ENCODE data around the gene CYBRD1. TPM values are rescaled to one million over a fixed set of nuclear protein-coding genes. Genes with fewer than 3 reads are reported as not detected.

Gene CYBRD1
- total and polyA plus RNA-seq, 10 of the 15 experiments (the other 5 are each of a cell fraction or from before 2014, with no cell fraction given): 10.8 to 51.9 (median 29.6) TPM

- no peak for FAIRE-seq
Measured at GRCh38 chr2:171583566-171583965, 61.3 kb downstream of the CYBRD1 start.

More at GRCh38 chr2:171583566-171583965, 61.3 kb downstream of the CYBRD1 start:
- ChIA-PET CTCF (no interaction called here), SMC1A (ENCODE audit: uncharacterized antibody, unreplicated experiment) (no interaction called here), RAD21 (ENCODE audit: unreplicated experiment) (no interaction called here), POLR2A (no interaction called here)
- H3K4me2 ChIP-seq (ENCODE audit: control insufficient read depth, insufficient read depth): no peak overlapping the region
- intact Hi-C loops (cut with micrococcal nuclease; ENCODE audit: unreplicated experiment): no loop called here
- H3K27ac ChIP-seq (ENCODE audit: control insufficient read depth, insufficient read depth): no peak overlapping the region
- no peak overlapping the region for H3K4me3 ChIP-seq
- no peak for TF ChIP-seq SREBF2 (IDR thresholded peaks at IDR 0.05; ENCODE audit: low read length)
- no peak for TF ChIP-seq ETV6 (conservative IDR thresholded peaks at IDR 0.05 in 1 of 2, IDR thresholded peaks at IDR 0.05 in 1 of 2; ENCODE audit: borderline replicate concordance in 1 of 2, low read depth in 1 of 2)
- no peak for TF ChIP-seq NFXL1 (IDR thresholded peaks at IDR 0.05; ENCODE audit: borderline replicate concordance)
- no peak for TF ChIP-seq ZBTB4 (CRISPR knock-in tag; IDR thresholded peaks at IDR 0.05)
- no peak for TF ChIP-seq PRDM15 (CRISPR knock-in tag; IDR thresholded peaks at IDR 0.05)
- no peak for TF ChIP-seq PBX3 (IDR thresholded peaks at IDR 0.05; ENCODE audit: insufficient replicate concordance, low read depth, low read length)
- no peak for TF ChIP-seq ZNF592 (IDR thresholded peaks at IDR 0.05)
- TF ChIP-seq HDGF (IDR thresholded peaks at IDR 0.05): no peak
- no peak for TF ChIP-seq CBX3 (IDR thresholded peaks at IDR 0.05; ENCODE audit: borderline replicate concordance, low read depth)
- TF ChIP-seq HDAC2 (IDR thresholded peaks at IDR 0.05): no peak
- TF ChIP-seq PAX8 (IDR thresholded peaks at IDR 0.05): no peak
- no peaks in the 10 kb centered on the region for H3K9me3 ChIP-seq (replicated peaks; ENCODE audit: control insufficient read depth, insufficient read depth, low read length)
- H3K27me3 ChIP-seq (replicated peaks in 1 of 2; ENCODE audit: control insufficient read depth in 2 of 2, insufficient read depth in 2 of 2, low read length in 1 of 2): no peaks in the 10 kb centered on the region; a peak in 1 of 4 replicates
- no peaks in the 10 kb centered on the region for H3K79me2 ChIP-seq (ENCODE audit: control insufficient read depth, insufficient read depth, low read length)
- WGBS (ENCODE audit: insufficient coverage, insufficient replicate concordance, low lambda C conversion rate, missing lambda C conversion rate): 0% methylated on average over 1 of the region's 1 CpG
- H3K36me3 ChIP-seq (ENCODE audit: control insufficient read depth in 2 of 2, insufficient read depth in 2 of 2, low read length in 1 of 2): no peaks in the 10 kb centered on the region
- DNase-seq (ENCODE audit: low read depth, low spot score) (no peak), ATAC-seq (no peak)
- no peaks in the 10 kb centered on the region for H4K20me1 ChIP-seq (ENCODE audit: control insufficient read depth, insufficient read depth)
- no peak overlapping the region for H2AFZ ChIP-seq (ENCODE audit: control insufficient read depth, low read depth, low read length)
- in situ Hi-C loops (cut with MboI): no loop called here
- H3K4me1 ChIP-seq (ENCODE audit: control insufficient read depth, insufficient read depth, low read length): no peaks in the 10 kb centered on the region
- no peak overlapping the region for H3K9ac ChIP-seq (ENCODE audit: control insufficient read depth, insufficient read depth, low read length)
- BruUV-seq (replicated peaks): no TSS peak
